Measurements from ENCODE around the gene MOCS1.
A peak's percentile ranks its signal among the peaks of the same experiment; 100 is the strongest.

Gene MOCS1

DNA sequence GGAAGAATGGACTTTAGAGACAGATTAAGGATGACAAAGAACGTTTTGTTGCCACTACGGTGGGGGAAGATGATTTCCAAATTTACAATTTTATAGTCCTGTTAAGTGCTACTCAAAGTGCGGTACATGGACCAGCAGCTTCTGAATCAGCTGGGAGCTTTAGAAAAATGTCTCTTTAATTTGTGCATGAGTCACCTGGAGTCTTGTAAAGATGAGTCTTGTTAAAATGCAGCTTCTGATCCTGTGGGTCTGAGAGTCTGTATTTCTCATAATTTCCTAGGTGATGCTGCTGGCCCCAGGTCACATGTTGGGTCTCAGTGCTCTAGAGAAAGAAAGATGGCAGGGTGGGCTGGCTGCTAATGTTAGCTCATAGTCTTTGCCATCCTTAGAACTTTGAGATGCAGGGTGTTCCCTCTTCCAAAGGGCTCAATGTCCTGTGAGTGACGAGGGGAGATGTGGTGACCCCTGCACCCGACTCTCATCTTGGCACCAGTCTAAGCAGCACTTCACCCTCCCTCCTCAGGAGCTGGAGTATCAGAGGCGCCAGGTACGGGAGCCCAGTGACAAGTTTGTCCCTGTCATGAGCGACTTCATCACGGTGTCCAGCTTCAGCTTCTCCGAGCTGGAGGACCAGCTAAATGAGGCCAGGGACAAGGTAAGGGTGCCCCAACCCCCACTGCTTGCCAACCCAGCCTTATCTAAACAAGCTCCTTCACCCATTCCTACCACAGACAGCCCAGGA is 34.5 kb downstream of the MOCS1 start:
- DNase-seq: no peak

DNA sequence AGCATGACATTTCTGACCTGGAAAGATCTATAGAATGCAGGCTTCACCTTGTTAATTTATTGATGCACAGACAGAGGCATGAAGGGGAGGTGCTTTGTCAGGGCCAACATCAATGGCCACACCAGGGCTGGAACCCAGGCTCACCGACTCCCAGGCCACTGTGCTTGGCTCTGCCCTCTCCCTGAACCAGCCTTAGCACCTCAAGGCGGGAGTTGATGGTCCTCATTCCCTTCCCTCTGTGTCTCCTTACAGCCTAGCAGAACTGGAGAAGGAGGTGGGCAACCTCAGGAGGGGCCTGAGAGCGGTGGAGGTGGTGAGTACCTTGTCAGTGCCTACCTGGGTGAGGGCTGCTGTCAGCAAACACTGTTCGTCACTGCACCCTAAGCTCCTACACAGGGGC is 35.6 kb downstream of the MOCS1 start:
- DNase-seq: no peak

DNA sequence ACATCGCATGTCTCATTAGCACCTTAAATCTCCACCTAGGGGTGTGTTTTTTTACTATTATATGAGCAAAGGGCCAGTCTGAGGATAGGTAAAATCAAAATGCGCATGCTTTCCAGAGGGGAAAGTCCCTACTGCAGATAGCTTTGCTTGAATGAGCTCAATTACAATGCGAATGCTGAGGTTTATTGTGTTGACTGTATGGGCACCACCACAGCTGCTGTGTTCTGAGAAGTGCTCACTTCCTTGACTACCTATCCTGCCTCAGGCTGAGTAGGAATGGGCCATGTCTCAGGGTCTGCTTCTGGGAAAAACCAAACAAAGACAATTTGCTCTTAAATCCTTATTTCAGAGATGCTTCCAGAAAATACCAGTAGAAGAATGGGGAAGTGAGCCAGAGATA is 36.6 kb downstream of the MOCS1 start:
- no peak for DNase-seq

DNA sequence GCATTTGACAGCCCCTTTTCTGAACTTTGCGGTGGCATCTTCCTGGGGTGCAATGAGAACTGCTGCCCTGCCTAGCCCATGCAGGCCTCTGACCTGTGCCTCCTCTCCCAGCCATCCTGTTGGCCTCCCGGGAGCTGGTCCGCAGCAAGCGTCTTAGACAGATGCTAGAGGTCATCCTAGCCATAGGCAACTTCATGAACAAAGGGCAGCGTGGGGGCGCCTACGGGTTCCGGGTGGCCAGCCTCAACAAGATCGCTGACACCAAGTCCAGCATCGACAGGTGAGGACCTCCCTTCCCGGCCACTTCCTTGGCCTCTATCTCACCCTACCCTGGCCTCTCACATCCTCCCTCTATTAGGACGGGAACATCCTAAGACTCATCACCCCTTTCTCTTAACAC is 37.6 kb downstream of the MOCS1 start:
- no peak for DNase-seq

DNA sequence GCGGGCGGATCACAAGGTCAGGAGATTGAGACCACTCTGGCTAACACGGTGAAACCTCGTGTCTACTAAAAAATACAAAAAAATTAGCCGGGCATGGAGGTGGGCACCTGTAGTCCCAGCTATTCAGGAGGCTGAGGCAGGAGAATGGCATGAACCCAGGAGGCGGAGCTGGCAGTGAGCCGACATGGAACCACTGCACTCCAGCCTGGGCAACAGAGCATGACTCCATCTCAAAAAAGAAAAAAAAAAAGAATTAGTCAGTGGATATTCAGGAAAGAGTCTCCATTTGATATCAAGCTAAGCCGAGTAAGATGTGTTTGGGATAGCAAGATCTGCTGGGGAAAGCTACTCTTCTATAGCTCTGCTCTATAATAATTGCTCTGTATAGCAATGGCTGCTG is 41.0 kb downstream of the MOCS1 start:
- DNase-seq: no peak

DNA sequence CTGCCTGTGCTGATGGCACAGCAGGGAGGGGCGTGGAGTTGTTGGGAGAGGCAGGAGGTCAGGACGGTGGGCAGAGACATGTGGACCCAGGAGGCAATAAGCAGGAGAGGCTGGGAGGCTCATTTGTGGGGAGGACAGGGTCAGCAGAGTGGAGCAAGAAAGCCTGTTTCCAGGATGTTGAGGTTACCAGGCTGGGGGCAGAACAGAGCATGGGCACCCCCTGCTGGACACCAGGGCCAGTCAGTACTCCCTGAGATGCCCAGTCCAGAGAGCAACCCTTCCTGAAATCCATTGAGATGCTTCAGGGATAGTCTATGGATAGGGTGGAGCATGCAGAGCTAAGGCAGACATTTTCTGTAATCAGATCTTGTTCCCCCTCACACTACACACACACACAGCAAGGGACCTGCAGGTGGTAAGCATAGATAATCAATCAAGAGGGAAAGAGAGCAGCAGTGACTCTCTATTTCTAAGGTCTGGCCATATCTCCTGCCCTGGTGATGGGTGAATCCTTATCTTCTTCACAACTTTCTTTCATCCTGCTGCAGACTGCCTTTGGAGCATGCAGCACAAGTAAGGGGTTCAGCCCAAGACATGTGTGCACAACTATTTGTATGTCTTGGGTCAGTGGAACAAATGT is 41.7 kb downstream of the MOCS1 start:
- peak; percentile 43 for DNase-seq

DNA sequence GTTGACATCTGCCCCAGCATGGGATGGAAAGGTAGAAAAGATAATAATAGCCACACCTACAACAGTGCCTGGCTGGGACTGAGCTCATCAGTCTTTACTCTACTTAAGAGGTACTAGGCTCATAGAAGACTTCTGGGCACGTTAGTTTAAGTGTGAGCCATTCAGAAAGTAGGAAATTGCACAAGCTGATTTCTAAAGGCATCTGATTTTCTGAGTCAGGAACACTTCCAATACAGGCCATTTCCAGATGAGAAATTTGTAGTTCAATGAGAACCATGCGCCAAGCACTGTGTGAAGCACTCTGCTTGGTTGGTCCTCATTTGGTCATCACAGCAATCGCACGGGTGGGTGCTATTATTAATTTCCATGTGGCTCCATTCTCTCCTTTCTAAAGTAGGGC is 42.3 kb downstream of the MOCS1 start:
- DNase-seq: no peak

DNA sequence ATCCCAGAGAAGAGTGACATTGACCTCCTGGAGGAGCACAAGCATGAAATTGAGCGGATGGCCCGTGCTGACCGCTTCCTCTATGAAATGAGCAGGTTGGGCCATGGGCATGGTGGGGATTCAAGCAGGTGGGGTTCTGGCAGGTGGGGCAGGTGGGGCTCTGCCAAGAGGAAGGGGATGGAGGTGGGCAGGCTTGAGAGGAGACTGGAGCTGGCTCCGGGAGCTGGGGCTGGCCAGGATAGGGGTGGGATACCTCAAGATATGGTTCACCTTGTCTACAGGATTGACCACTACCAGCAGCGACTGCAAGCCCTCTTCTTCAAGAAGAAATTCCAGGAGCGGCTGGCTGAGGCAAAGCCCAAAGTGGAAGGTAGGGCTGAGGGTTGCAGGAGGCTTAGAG is 42.9 kb downstream of the MOCS1 start:
- DNase-seq: no peak

DNA sequence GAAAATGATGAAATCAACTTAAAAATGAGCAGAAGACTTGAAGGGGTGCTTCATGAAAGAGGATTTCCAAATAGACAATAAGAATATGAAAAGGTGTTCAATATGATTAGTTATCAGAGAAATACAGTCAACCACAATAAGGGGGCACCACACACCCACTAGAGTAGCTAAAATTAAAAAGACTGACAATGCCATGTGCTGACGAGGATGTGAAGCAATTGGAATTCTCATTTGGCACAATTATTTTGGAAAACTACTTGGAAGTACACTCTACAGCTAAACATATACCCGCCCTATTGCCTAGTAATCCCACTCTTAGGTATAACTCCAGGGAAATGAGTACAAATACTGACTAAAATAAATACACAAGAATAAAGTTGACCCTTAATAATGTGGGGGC is 45.0 kb downstream of the MOCS1 start:
- DNase-seq: no peak

DNA sequence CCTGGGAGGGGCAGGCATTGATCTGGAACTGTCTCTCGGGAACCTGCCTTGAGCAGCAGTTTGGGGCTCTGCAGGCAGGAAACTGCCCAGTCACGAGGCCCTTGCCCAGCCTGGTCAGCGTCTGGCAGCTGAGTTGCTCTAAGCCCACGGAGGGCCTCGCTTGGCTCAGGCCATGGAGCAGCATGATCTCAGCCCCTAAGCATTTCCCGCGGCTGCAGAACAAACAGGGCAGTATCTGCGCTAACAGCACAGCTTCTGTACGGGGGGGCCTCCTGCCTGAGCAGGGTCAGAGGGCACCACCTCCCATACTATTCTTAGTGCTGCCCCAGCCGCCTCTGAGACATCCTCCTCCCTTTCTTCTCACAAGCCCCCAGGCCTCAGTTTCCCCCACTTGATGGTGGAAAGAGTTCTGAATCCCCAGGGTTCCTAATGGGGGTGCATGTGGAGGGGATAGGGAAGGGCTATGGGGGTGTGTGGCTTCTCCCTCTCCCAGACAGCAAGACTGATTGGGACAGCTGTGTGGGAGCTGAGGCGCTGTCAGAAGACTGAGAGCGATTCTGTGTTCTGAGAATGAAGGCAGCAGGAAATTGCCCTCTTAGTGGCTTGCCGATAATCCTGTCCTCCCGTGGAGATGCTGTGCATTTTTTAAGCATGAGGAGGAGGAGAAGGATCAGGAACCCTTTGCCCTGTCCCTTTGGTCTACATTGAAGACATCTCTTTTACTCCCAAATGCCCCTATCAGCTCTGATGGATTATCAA is 46.4 kb downstream of the MOCS1 start:
- DNase-seq: no peak

DNA sequence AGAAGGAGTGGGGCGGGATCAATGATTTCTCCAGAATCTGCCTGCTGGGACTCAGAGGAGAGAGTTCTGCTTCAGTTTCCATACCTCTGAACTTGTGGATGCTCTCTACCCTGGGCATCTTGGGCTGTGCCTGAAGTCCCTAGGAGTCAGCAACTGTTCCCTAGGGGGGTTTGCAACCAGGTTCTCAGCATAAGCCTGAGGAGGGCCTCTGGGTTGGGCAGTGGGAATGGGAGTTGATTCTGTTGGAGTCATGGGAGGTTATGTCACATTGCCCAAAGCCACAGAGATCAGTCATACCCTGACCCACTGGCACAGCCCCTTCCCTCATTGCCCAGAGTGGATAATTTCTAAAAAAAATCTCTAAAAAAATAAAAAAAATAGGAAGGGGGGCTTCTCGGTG is 47.4 kb downstream of the MOCS1 start:
- DNase-seq: no peak

DNA sequence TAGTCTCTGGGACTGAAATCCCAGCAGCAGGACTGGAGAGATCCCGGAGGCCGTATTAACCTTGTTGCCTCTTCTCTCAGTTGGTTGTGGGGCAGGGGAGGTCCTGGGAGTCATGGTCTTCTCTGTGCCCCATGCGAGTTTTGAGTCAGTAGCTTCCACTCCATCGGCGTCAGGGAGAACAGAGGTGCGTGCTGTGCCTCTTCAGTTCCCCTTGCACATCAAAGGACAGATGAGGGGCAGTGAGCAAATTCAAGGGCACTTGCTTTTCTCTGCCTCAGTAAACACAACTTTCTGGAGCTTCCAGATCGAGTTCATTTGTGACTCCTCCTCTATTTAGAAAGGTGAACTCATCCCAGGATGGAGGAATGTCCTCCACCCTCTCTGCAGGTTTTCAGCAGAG is 48.6 kb downstream of the MOCS1 start:
- DNase-seq: no peak

DNA sequence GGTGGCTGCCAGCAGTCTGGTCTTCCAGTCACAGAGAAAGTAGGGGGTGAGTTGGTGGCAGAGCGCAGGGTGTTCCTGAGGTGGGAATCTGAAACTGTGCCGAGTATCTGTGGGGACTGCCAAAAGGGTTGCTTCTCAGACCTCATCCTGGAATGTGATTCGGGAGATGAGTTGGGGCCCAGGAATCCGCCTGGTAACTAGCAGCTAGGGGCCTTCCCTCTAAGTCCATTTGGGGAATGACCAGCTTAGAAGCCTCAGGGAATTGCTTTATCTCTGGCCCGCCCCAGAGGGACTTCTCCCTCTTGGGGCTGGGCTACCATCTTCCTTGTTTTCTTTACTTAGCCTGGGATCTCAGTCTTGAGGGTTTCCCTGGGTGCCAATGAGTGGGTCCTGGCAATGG is 49.6 kb downstream of the MOCS1 start:
- DNase-seq: no peak

DNA sequence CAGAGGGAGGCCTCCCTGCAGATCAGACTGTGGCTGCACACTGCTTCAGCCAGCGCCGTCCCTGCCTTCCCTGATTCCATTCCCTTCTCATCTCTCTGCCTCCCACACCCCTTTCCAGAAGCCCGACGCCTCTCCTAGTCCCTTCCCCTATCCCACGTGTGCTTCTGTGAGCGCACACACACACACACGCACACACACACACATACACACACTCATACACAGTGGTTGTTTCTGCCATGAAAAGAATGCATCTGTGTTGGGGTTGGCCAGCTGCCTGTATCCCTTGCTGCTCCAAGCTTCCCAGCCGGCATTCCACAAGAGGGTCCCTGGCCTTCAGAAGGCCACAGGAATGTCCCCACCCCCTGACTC is 51.7 kb downstream of the MOCS1 start:
- no peak for DNase-seq

DNA sequence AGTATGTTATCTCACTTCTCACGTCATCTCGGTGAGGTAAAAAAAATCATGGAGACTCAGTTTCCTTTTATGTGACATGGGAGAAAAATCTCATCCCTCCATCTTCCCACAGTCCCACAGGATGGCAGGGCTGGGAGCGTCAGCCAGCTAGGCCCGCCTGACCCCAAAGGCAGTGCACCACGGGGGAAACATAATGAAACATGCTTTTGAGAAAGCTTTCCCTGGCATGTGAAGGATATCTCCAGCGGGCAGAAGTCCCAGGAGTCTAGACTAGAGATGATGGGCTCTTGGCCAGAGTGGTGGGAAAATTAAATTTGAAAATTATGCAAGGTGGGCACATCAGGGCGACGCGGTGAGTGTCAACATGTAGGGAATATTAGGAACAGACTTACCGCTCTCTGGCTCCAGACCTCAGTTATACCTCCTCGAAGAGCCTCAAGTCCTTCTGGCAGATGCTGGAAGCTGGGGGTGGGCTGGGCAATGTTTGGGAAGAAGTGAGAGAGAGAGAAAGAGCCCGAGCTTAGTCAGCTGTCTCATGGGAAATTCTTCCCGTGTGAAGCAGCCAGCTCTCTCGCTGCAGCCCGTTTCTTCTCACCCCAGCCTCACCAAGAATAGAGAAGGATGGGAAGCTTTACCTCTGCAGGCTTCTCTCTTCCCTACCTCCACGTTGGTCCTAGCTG is 52.3 kb downstream of the MOCS1 start:
- DNase-seq: no peak

DNA sequence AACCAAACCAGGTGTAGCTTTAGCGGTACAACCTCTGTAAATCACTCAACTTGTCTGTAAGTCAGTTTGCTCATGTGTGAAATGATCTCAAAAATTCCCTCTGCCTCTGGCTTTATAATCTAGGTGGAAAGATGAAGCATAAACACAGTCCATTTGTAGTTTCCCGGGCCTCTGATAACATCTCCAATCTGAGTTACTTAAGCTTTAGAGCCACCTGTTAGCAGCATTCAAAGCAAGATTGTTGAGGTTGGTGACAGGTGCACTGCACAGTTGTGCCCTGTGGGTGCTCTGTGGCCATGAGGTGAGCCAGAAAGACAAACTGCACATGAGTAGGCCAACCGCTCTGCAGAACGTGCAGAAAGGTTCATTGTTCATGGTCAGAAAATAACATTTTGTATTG is 53.7 kb downstream of the MOCS1 start:
- no peak for DNase-seq

DNA sequence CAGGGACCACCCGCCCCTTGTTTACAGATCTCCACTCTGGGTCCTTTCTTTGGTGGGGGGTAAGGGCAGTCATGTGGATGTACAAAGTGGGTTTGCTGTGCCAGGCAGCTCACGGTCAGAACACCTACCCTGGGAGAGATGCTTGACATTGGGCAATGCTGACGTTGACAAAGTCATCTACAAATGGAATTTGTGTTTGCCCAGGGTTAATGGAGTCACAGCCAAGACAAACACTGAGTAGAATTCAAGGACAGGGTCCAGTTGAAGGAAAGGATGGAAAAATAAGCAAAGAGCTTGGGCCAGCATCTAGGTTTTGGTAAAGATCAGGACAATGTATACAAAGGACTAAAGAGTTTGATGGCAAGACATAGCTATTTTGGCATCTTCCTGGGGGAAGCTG is 54.7 kb downstream of the MOCS1 start:
- no peak for DNase-seq

DNA sequence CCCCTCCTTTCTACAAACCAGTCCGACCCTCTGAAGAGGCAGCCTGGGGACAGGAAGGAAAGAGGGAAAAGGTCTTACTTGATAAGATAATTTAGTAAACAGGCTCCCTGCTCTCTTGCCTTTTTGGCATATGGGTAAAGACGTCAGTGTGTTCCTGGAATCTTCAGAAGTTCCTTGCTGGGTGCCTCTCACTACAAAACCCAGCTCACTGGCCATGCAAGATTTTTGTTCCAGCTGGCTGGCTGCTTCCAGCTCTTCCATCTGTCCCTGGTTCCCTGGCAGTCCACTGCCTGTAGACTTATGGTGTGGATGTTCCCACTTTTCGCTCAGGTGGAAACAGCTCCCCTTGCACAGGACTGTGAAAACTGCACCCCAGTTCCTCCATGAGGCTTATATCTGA is 57.4 kb downstream of the MOCS1 start:
- DNase-seq: no peak

DNA sequence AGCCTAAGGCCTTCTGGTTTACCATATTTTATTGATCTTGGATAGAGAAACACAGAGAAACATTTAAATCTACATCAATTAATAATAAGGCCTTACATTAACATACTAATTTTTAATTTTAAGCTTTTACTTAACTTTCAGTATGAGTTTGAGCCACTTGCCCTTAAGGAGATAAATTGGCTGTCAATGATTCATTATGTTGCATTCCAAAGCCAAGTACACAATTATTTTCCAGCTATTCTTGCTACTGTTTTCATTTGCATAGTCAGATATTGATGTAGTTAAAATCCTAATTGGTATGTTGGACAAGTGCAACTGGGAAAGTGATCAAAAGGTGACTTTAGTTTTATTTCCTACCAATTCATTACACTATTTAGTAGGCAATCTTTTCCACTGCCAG is 58.2 kb downstream of the MOCS1 start:
- DNase-seq: no peak

DNA sequence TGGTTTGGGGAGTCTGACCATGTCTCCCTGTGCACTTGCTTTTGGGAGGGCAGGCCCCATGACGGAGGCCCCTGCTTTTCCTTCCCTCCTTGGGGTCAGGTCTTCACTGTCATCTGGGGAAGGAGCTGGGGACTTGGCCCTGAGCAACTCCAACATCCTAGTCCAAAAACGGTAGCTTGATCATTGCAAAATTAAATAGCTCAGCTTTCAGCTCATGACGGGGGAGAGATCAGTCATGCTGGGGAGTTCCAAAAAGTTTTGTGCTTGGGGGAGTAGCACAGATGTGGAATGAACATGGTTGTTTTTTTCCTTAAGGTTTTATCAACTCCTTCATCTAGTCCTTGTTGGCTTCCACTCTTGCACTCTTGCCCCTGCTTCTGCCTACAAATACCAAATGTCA is 60.8 kb downstream of the MOCS1 start:
- no peak for DNase-seq

DNA sequence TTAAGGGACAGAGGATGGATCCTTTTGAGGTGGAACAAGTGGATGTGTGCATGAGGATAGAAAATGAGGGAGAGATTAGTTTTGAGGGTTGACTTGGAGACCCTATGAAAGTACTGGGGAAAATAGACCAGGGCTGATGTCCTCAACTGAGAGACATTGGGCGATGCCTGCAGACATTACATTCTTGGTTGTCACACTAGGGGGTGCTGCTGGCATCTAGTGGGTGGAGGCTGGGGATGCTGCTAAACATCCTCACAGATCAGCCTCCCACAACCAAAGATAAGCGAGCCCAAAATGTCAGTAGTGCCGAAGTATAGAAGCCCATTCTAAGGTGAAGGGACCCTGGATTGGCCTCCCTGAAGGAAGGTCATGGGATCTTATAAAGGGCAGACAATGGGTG is 63.3 kb downstream of the MOCS1 start:
- no peak for DNase-seq

DNA sequence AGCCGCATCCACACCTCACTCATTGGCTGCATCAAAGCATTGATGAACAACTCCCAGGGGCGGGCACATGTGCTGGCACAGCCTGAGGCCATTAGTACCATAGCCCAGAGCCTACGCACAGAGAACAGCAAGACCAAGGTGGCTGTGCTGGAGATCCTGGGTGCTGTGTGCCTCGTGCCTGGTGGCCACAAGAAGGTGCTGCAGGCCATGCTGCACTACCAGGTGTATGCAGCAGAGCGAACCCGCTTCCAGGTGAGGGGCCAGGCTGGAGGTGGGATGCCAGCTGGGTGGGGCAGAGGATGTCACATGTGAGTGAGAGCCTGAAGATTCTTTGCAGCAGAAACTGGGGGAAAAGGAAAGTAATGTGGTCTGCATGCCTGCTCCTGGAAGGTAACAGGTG is 66.7 kb downstream of the MOCS1 start:
- DNase-seq: no peak

DNA sequence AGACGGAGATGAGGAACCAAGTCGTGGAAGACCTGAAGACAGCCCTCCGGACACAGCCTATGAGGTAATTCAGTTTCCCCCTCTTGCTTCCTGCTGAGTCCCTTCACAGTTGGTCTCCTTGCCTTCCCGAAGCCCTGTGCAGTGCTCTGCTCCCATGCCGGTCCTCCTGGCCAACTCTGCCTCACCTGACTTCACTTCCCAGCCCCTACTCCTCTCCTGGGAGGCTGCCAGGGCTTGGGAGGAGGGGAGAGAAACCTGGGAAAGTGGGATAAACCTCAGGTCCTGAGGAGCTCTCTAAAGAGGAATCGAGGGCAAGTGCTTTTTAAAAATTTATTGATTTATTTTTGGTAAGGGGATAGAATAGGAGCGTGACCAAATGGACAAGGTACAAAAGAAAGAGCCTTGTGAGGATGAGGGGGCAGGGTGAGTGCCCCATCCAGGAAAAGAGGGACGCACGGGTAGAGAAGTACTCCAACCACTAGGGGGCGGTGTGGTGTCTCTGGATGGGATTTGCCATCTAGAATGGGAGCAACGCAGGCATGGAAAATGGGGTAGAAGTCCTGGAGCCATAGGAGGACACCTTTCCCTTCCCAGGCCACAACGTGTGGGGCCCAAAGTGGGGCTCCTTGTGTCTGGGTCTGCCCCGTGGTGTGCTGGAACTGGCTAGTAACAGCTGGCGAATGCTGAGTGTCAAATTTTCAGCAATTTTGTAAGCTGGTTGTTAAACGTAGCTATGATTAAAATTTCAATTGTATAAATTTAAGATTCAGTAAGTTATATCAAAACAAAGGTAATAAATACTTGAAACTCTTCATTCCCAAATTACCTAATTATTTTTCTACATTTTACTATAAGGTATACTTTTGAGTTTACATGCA is 69.0 kb downstream of the MOCS1 start:
- peak; percentile 35 for DNase-seq
